GM12865 (cell line): ENCODE measurements around the gene COX6B1.

Experiments
- DNase-seq: peaks from one replicate; pipeline ENCODE4 v3.0.0; 2010; ENCODE audit warnings: low read depth
- H3K4me3 ChIP-seq: 2 replicates; pipeline ENCODE4 v1.5.1; 2011; ENCODE audit warnings: mild to moderate bottlenecking, low read depth, low read length, control low read depth
- CTCF ChIP-seq: IDR thresholded peaks from 2 replicates; pipeline ENCODE4 v1.5.1; 2011; ENCODE audit warnings: low read length, control low read depth, low read depth, inconsistent platforms; ENCODE audit not compliant: insufficient read depth; ENCODE audit errors: missing control alignments

COX6B1 gene

DNA sequence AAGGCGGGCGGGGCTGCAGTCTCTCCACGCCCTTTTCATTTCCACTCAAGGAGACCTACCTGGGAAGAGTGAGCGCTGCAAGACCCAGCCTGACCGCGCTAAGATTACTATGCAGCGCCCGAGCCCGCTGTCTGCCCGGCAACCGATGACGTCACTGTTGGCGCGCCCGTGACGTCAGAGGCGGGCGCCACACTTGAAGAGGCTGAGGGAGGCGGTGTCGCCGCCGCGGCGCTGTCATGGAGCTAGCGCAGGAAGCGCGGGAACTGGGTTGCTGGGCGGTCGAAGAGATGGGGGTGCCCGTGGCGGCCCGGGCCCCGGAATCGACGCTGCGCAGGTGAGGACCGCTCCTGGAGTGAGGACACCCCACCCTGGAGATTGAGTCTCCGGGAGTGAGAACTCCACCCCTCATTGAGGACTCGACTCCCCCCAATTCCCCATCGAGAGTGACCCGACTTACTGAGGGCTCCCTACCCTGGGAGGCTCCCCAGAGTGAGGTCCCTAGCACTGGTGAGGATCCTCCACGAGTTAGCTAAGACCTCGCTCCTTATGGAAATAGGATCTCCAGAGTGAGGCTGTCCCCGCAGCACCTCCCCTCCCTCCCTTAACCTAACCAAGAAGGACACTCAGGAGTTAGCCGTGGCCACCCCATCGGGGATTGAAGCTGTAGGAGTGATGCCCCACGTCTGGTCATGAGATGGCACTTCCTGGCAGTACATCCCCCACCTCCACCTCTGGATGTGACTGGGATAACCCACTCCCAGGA is 35.4 kb upstream of the COX6B1 start, which contains the start of gene HAUS5:
Gene HAUS5, plus strand, starts transcription at position 177 of the 763 bp plus-strand sequence. Its CDS starts 60 bp downstream, at position 237.
- no peak for TF ChIP-seq CTCF
- H3K4me3 ChIP-seq, result peak within 1 kb of the TSS; percentile 84

GRCh38 chr19:35613574-35613973 is 34.5 kb upstream of the COX6B1 start:
- no peak for DNase-seq
- no peak overlapping the region for H3K4me3 ChIP-seq
- no peak for TF ChIP-seq CTCF

More for the DNA sequence above, 35.4 kb upstream of the COX6B1 start, which contains the start of gene HAUS5:
- DNase-seq, result peak; percentile 97

- DNase-seq, result no peak
- no peak for TF ChIP-seq CTCF
- H3K4me3 ChIP-seq, result no peak overlapping the region
Observed at GRCh38 chr19:35615036-35615435, 33.1 kb upstream of the COX6B1 start.

GRCh38 chr19:35618857-35619256 is 29.3 kb upstream of the COX6B1 start:
- no peak for TF ChIP-seq CTCF
- DNase-seq, result no peak

DNA sequence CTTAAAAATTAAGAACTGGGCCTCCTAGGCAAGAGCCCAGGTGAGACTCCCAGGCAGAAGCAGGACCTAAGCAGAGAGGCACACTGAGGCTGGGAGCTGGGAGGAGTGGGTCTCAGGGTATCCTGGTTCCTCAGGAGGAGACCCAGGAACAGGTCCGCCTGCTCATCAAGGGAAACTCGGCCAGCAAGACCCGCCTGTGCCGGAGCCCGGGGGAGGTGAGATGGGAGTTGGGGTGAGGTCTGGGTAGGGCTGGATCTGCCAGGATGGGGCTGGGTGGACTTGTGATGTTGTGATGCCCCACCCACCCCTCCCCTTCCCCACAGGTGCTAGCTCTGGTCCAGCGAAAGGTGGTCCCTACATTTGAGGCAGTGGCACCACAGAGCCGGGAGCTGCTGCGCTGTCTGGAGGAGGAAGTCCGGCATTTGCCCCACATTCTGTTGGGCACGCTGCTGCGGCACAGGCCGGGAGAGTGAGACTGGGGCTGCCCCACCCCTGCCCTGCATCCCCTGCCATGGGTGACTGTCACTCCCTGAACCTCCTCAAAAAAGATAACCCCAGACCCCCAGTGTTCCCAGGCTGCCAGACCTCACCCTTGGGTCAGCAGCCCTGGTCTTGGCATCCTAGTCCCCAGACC is 28.7 kb upstream of the COX6B1 start:
- TF ChIP-seq CTCF, result no peak
- no peak overlapping the region for H3K4me3 ChIP-seq
- DNase-seq, result no peak

More at GRCh38 chr19:35618857-35619256, 29.3 kb upstream of the COX6B1 start:
- no peak overlapping the region for H3K4me3 ChIP-seq

DNA sequence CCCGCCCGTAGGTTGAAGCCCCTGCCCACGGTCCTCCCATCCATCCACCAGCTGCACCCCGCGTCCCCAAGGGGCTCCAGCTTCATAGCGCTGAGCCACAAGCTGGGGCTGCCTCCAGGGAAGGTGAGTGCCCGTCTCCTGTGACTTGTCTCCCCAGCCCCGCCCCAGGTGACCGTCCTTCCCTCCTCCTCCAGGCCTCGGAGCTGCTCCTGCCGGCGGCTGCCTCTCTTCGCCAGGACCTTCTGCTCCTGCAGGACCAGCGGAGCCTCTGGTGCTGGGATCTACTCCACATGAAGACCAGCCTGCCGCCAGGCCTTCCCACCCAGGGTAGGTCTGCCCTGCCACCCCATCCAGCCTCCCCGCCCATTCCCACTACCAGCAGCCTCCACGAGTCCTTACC is 28.1 kb upstream of the COX6B1 start:
- no peak for DNase-seq
- TF ChIP-seq CTCF, result no peak

More for the DNA sequence above, 28.1 kb upstream of the COX6B1 start:
- H3K4me3 ChIP-seq, result no peak overlapping the region
